H1 (cell line): ENCODE results near the gene ACRBP. TPM values are rescaled to one million over a fixed set of nuclear protein-coding genes. Genes with fewer than 3 reads are reported as not detected.

Experiments used
- ATF2 ChIP-seq: IDR thresholded peaks from 2 replicates; pipeline ENCODE4 v1.6.1; 2012; ENCODE audit warnings: low read length, inconsistent platforms
- CBX5 ChIP-seq: fragments of 300-800, 300-1000 bp; sonication (generic); IDR thresholded peaks from 2 replicates; pipeline ENCODE4 v1.7.1; 2016; ENCODE audit warnings: antibody characterized with exemption, low read length, low read depth
- CTBP2 ChIP-seq: IDR thresholded peaks from 2 replicates; pipeline ENCODE4 v1.7.0; 2011; ENCODE audit warnings: borderline replicate concordance, mild to moderate bottlenecking, moderate library complexity, mixed read lengths, low read length; ENCODE audit not compliant: insufficient read depth, insufficient read length
- CTCF ChIP-seq, 3 experiments: IDR thresholded peaks; 1 replicate in 2 of 3; 2 replicates in 1 of 3; pipeline versions ENCODE4 v1.5.1 to v1.6.1; 2011; ENCODE audit warnings: low read length in 3 of 3, mild to moderate bottlenecking in 3 of 3, inconsistent platforms in 2 of 3, low read depth in 1 of 3, moderate library complexity in 1 of 3; ENCODE audit not compliant: insufficient read depth in 1 of 3; ENCODE audit errors: control extremely low read depth in 1 of 3
- JUND ChIP-seq: IDR thresholded peaks from 2 replicates; pipeline ENCODE4 v1.6.1; 2011; ENCODE audit warnings: mild to moderate bottlenecking, improper control_type of control experiment, low read length
- KDM4A ChIP-seq: IDR thresholded peaks from one replicate; pipeline ENCODE4 v1.7.1; 2012; ENCODE audit warnings: low read depth, mild to moderate bottlenecking, moderate library complexity, low read length, inconsistent platforms; ENCODE audit not compliant: severe bottlenecking
- RNF2 ChIP-seq: fragments of 200-900, 300-1000 bp; sonication (generic); IDR thresholded peaks from 2 replicates; pipeline ENCODE4 v1.7.1; 2016; ENCODE audit warnings: borderline replicate concordance, low read depth, mild to moderate bottlenecking, antibody characterized with exemption, low read length; ENCODE audit not compliant: poor library complexity, severe bottlenecking; ENCODE audit errors: missing control alignments
- SAP30 ChIP-seq: fragments of 300-600 bp; sonication (generic); IDR thresholded peaks from 2 replicates; pipeline ENCODE4 v1.7.1; 2012; ENCODE audit warnings: low read length, moderate library complexity, mild to moderate bottlenecking, inconsistent platforms; ENCODE audit not compliant: insufficient read depth, insufficient replicate concordance
- SIN3A ChIP-seq, 2 experiments: IDR thresholded peaks in 1 of 2; conservative IDR thresholded peaks in 1 of 2; 2 replicates each; pipeline ENCODE4 v1.6.1; 2011 to 2012; ENCODE audit warnings: low read length in 2 of 2, improper control_type of control experiment in 1 of 2, low read depth in 1 of 2, mild to moderate bottlenecking in 1 of 2
- polyA plus RNA-seq, 7 experiments: library from polyadenylated mRNA; depleted of rRNA in 3 of 7; stranded (reverse) in 5 of 7; unstranded in 2 of 7; fragments of >200 nt in 5 of 7; fragments of 200-250 nt in 2 of 7; gene quantifications; 1 replicate in 5 of 7; 2 replicates in 1 of 7; 4 replicates in 1 of 7; pipeline versions ENCODE4 v1.2.1 to v1.2.3, GENCODE V29; 2011 to 2013; ENCODE audit warnings: missing spikeins in 2 of 7, mixed read lengths in 2 of 7
- total RNA-seq: library from RNA; stranded (reverse); fragmentation: NEBNext Ultra II Directional; extraction: Animal tissue kit (Norgen Biotek cat#: 25700); gene quantifications from 2 replicates; pipeline ENCODE4 v1.2.1, GENCODE V29; 2021

The ACRBP gene
- total and polyA plus RNA-seq, 2 of the 8 experiments (the other 6 are each of a cell fraction or from before 2014, with no cell fraction given) = 0.80 to 5.2 TPM

GRCh38 chr12:6605421-6606330 is 41.6 kb downstream of the ACRBP start (continued):
- TF ChIP-seq ATF2 = no peak
- TF ChIP-seq CTCF (IDR thresholded peaks at IDR 0.05; ENCODE audit: control extremely low read depth in 1 of 3, insufficient read depth in 1 of 3, low read depth in 1 of 3, low read length in 3 of 3) = peak in 1 of 3 experiments; percentile 17; a peak in 1 of 4 replicates
- no peak for TF ChIP-seq JUND
- TF ChIP-seq SIN3A (conservative IDR thresholded peaks at IDR 0.05 in 1 of 2, IDR thresholded peaks at IDR 0.05 in 1 of 2; ENCODE audit: low read depth in 1 of 2, low read length in 2 of 2) = 0 out of 4 replicates have a peak, but pooled peaks of 1 of the 2 experiments have one; percentile 22
- TF ChIP-seq KDM4A = no peak
- no peak for TF ChIP-seq CBX5
- TF ChIP-seq SAP30 = peak; percentile 75
- TF ChIP-seq RNF2 = no peak
- no peak for TF ChIP-seq CTBP2
